ENCODE results near the gene SPART. TPM values are rescaled to one million over a fixed set of nuclear protein-coding genes. Genes with fewer than 3 reads are reported as not detected.

The SPART gene, protein sequence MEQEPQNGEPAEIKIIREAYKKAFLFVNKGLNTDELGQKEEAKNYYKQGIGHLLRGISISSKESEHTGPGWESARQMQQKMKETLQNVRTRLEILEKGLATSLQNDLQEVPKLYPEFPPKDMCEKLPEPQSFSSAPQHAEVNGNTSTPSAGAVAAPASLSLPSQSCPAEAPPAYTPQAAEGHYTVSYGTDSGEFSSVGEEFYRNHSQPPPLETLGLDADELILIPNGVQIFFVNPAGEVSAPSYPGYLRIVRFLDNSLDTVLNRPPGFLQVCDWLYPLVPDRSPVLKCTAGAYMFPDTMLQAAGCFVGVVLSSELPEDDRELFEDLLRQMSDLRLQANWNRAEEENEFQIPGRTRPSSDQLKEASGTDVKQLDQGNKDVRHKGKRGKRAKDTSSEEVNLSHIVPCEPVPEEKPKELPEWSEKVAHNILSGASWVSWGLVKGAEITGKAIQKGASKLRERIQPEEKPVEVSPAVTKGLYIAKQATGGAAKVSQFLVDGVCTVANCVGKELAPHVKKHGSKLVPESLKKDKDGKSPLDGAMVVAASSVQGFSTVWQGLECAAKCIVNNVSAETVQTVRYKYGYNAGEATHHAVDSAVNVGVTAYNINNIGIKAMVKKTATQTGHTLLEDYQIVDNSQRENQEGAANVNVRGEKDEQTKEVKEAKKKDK
- total RNA-seq, result 41.7 and 51.2 TPM in 2 replicates

DNA sequence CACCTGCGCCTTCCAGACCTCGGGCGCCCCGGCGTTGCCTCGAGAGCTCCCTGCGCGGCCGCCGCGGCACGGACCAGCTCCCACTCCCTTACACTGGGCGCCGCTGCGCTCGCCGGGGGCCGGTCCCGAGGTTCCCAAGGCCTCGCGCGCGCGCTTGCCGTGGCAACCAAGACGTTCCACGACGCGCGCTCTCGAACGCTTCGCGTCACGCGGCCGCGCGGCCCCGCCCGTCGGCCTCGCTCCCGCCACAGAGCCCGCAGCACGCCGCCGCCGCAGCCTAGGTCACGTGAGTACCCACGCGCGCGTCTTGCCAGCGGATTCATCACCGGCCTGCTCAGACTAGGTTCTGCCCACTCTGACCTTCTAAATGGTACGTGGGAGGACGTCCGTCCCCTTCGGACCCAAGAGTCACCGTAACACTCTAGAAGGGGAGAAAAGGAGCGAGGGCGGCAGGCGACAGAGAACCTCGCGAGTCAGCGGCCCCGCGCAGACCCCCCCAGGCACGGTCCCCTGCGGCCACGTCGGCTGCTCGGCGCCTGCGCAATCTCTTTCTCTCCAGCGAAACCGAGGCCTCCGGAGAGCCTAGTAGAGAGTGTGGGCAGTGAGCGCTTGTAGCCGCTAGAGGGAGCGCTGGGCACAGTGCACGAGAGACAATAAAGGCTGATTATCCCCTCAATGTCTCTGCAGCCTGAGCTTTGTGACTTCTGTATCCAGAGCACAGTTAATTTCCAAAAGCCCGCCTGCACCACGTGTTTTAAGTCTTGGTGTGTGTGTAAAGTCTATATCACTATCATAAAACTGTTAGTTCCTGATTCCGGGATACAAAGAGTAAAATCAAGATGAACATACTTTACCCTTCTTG is at the start of gene SPART:
SPART (minus strand) TSS at position 173 of the 862 bp plus-strand sequence. CDS start 10,564 bp downstream, outside the sequence.
- peak; percentile 80 to 89 for DNase-seq (ENCODE audit: low read depth in 2 of 2)

DNA sequence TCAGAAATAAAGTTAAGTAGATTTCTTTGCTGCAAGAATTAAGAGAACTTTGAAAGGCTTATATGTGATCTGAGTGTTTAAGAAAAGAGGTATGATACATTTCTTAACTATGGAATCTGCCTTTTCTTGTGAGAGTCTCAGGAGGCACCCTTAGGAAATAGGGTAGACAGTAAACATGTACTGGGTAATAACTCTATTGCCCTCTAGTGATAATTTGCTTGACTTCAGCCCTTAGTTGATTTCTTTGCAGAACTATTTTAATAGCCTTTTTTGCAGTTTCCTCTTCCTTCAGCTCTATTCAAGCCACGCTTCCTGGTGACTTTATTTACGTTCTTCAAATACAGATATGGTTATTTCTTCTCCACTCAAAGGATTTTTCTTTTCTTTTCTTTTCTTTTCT is 49.1 kb upstream of the SPART start:
- peak in 1 of 2 donors; percentile 33 for DNase-seq (ENCODE audit: low read depth in 2 of 2)

DNA sequence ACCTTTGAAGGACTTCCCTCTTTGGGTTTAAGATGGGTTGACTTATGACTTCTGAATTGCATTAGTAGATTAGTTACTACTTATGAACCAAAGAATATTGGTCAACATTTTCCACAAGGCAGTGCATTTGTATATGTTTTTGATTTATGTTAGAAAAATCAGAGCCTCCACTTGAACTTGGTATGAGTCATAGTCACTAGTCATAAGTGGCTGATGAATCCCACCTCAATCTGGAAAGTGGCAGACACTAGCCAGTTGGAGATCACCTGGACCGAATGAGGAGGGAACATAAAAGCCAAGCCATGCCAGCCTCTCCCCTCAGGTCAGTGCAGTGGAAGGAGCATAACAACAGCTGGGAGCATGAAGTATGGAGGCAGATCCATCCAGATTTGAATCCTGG is 39.3 kb upstream of the SPART start:
- DNase-seq (ENCODE audit: low read depth in 2 of 2), result no peak

DNA sequence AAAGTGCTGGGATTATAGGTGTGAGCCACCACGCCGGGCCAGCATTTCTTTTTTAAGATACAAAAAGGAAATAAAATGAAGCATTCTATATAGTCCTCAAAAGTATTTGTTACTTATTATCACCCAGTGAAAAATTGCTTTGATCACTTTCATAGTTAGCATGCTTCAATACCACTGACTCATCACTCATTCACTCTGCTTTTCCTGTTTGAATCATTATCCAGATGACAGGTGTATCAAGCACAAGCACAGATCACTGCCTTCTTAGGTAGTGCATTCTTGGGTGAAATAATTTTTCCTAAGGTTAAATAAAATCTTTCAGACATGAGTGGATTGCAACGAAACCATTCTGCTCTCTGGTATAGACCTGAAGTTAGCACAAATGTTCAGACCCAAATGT is 35.8 kb upstream of the SPART start:
- DNase-seq (ENCODE audit: low read depth in 2 of 2), result no peak

DNA sequence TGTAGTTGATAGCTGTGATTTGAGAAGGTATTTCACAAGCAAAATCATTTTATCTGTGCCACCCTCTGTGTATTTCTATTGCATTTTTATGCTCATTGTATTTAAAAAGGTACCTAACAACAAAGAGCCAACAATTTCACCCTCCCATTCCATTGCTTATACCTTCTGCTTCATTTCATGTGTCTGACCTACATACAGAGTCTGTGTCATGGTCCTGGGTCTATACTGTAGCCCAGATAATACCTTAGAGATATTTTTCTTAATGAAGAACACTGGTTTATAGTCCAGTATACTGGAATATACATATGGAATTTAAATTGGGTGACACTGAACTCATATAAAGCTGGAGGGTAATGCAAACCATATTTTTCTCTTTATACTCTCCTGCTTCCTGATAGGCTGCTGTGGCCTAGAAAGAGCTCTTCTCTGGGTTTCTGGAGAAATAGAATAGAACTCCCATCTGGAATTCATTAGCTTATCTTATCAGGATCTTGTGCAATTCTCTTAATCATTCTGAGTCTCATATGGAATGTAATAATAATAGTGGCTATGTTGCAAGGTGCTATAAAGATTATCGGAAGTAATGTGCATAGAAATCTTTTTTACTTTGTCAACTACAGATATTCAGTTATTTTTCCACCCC is 31.8 kb upstream of the SPART start:
- no peak for DNase-seq (ENCODE audit: low read depth in 2 of 2)

DNA sequence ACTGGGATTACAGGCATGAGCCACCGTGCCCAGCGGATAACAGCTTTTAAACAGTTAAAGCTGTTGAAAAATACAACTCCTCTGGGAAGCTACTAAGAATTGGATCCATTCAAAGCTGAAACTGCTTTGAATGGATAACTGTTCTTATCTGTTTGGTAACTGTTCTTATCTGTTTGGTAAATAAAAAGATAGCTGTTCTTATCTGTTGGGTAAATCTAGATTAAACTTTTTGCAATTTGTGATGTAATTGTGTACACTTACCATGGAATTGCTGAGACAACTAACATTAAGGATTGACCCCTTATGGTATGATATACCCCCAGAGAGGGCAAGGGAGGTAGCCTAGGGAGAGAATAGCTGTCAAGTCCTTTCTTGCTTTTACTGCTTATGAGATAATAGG is 27.9 kb upstream of the SPART start:
- no peak for DNase-seq (ENCODE audit: low read depth in 2 of 2)

DNA sequence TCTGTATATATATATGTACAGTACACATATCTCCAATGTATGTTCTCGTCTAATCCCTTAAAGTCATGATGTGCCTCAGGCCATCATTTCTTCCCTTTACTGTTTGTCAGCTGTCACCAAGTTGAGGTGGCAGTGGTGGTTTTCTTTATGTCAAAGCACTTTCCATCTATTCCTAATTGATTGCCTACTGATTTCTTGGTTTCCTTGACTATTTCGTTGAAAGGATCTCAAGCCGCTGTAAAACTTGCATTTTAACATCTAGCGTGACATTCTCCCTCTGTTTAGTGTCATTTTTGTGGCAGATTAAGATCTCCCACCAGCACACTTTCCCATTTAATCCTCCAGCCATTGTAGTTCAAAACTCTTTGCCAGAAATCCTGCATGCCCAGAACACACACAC is 25.0 kb upstream of the SPART start:
- DNase-seq (ENCODE audit: low read depth in 2 of 2), result no peak

DNA sequence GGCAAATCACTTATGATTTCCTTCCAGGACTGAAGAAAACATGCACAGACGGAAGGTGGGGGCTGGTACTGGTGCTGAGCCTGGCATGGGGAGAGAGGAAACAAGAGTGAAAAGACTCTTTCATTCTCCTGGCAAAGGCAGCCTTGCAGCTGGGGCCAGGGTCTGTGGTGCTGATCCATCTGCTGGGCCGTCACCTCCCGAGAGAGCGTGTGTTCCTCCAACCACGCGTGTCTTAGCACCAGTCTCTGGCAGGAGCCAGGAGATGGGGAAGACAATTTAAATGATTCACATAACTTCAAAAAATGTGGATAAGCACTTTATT is 23.9 kb upstream of the SPART start:
- DNase-seq (ENCODE audit: low read depth in 2 of 2), result no peak

DNA sequence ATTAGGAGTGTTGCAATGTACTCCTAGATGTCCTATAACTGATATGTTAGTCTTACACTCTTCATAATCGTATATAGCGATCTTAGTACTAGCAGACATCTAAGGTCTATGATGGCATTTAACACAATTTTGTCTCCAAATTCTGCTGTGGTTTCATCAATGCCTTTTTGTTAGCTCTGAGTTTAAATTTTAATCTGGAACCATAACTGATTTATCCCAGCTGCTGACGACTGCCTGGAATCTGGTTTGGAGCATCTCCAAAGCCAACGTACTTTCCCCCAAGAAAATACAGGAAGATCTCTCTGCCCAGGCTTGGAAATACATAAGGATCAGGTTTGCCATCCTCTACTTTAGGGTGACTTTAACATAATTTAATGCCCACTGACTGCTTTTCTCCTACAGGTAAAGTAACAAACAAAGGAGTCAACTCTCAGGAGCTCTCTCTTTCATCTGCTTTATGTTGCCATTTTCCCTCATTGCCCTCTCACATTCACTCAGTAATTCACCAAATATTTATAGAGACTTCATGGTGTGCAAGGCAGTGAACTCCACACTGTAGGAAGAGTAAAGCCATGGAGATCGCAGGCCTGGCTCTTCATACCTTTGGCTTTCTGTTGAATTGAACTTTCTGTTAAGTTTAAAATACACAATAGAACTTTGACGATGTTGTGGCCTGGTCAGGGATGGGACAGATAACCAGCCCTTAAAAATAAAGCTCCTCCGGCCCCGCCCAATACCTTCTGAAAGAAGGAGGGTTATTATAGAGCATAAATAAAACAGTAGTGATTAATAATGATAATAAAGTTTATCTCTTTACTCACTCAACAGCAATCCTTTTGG is 23.3 kb upstream of the SPART start:
- no peak for DNase-seq (ENCODE audit: low read depth in 2 of 2)

DNA sequence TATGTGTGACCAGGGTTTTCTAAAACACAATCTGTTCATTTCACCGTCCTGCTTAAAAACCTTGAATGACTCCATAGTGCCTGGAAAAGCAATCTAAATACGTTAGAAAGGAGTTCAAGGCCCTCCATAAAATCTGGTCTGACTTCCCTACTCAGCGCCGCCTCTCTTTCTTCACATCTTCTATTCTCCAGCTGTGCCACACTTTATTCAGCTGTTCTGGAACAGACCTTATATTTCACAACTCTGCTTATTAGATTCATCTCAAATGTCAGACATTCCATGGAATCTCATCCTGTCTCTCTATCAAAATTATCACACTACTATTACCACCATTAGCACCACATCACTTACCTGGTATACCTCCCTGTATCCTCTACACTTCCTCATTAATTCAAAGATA is 19.8 kb upstream of the SPART start:
- DNase-seq (ENCODE audit: low read depth in 2 of 2), result no peak

DNA sequence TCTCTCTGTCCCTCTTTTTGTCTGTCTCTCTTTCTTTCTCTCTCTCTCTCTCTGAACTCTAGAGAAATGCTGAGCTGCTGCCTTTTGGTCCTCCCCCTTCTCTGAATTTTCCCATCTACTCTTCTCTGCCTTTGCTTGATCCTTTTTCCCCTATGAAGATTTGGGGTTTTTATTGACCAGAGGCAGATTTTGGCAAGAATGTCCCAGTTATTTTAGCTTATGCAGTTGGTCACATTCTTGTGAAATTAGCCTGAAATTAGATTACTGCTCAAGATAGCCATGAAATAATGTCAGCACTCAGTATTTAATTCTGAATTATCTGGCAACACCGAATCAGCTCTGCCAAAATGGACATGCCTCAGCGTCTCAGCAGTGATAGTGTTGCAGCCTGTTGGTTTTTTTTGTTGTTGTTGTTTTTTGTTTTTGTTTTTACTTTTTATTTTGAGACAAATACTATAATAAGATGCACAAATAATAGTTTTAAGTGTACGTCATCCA is 17.2 kb upstream of the SPART start:
- DNase-seq (ENCODE audit: low read depth in 2 of 2), result no peak

DNA sequence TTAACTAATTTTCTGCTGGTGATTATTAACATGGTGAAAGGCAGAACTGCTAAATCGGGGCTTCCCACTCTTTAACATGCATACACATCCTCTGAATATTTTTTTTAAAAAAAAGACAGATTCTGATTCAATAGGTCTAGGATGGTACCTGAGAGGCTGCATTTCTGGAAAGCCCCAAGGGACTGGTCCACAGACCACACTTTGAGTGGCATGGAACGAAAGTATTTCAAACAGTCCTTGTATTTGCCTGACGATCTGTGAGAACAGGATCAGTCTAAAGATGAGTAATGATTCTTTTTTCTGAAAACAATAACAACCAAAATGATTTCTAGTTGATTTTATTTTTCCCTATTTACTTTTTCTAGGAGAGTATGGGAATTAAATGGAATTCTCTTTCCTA is 16.7 kb upstream of the SPART start:
- DNase-seq (ENCODE audit: low read depth in 2 of 2), result no peak

DNA sequence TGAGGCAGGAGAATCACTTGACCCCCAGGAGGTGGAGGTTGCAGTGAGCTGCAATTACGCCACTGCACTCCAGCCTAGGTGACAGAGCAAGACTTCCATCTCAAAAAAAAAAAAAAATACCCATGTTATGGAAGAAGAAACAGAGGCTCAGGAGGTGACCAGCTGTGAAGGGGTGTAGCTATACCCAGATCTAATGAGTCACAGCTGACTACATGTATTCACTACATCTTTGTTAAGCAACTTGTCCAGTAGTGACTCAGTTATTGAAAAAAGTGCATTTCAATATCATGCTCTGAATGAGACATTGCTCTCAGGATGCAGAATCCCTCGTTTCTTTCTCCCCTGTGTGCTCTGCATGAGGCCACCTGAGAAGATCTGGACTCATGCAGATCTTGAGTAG is 16.1 kb upstream of the SPART start:
- DNase-seq (ENCODE audit: low read depth in 2 of 2), result no peak

DNA sequence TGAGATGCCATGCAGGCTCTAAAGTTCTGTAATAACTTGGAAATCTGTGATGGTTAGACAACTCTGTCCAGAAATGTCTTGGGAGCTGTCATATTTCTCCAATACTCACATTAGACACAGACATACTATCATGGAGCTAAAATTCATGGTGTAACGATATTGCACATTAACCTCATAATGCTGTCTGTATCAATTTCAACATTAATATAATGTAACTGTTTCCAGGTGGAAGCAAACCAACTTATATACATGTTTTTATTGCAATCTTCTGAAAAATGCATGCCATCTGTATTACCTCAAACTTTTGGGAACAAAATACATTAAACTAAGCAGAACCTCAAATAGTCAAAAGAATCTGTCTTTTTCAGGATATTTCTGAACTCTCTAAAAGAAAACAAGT is 14.7 kb upstream of the SPART start:
- DNase-seq (ENCODE audit: low read depth in 2 of 2), result no peak

DNA sequence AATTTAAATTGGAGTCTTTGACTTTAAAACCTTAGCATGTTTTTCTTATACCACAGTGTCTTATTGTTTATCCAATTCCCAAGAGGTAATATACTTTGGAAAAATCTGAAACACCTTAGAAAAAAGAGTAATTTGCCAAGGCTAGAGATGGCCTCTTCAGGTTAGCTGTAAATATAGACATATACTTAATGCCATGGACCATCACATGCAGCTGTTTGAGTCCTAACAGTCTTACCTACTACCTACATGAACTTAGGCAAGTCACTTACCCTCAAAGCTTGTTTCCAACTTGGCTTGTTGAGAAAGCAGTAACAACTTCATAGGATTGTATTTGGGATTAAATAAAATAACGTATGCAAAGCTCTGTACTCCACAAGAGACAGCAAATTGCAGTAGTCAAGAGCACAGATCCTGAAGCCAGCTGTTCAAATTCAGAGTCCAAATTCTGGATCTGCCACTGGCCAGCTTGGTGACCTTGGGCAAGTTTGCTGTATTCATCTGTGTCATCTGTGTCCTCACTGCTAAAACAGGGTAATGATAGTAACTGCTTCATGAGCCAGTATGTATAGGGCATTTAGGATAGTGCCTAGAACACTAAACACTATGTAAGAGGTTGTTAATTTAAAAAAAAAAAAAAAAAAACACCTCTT is 13.2 kb upstream of the SPART start:
- DNase-seq (ENCODE audit: low read depth in 2 of 2), result no peak

DNA sequence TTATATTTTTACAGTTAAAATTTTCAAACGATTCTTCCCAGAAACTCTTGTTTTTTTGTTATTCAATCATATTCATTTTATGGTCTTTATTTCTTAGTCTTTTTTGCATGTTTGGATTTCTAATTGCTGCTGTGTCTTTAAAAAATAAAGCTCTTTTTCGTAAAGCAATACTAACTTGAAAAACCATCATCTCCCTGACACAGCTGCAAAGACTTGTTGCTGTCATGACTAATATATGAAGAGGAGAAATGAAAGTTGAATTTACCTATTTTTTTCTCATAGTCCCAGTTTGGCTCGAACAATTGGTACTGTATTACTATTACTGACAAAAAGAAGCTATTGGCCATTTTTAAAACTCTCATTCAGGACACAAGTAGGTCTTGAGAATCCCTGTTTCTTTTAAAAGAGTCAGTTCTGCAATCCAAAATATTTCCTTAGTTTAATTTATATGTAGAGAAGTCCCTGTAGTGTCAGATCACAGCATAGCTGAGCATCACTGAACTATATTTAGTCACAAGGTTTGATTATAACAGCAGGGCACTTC is 12.1 kb upstream of the SPART start:
- no peak for DNase-seq (ENCODE audit: low read depth in 2 of 2)

DNA sequence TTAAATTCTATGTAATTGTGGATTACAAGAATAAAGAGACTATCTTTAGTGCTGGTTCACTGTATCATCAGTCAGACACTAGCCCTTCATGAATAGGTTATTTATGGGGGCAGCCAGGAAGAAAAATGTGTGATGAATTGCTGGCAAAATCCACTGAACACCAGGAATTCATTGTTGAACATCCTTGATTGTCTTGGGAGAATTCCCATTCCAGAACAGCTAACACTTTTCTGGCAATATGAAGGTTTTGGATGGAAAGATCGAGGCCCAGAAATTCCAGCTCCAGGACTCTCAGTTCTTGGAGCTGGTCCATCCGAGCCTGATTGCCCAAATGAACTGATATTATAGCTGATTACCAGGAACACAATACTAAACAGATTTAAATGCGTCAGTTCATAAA is 11.5 kb upstream of the SPART start:
- no peak for DNase-seq (ENCODE audit: low read depth in 2 of 2)

DNA sequence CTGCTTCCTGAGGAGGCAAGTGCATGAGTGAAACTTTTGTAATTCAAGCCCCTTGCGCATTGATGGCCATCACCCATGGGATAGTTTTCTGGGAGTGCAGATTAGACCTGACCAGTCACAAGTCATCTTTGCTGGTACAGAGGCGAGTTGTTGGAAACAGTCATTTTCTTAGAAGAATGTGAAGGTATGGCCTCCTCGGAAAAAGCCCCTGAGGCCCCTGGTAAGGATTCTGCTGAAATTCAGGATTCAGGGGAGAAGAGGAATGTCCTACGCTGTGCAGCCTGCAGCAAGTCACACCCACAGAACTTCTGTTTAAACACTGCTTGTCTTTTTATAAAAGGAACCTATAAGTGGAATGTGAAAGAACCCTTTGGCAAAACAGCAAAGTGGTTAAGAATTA is 11.0 kb upstream of the SPART start:
- DNase-seq (ENCODE audit: low read depth in 2 of 2), result no peak

DNA sequence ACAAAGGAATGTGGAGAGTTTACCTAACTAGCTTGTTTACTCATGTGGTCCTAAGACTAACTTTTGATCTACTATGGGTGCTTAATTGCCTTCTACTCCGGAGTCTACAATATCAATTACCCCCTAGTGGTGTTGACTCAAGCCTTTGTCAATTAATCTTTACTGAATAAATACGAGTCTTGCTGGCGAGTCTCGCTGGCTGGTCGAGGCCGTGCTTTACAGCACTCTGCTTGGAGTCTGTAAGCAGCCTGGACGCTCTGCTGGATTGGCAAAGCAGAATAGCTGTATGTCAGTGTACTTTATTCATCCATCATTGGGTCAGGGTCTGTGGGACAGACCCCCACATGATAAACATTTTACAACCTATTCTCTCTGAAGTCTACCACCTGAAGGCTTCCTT is 9.9 kb upstream of the SPART start:
- DNase-seq (ENCODE audit: low read depth in 2 of 2), result no peak

DNA sequence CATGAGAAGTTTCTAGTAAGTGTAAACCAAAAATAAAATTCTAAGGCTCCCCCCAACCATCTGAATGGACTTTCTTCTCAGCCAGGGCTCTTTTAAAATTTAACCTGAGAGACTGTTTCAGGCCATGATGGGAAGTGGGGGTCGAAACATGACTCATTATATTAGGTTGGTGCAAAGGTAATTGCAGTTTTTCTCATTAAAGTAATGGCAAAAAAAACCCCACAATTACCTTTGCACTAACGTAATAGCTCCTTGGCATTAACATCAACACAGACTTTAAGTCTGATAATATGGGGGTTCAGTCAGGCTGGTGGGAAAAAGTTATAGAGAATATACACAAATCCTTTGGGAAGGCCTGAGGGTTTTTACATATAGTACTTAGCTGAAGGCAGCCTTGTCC is 9.4 kb upstream of the SPART start:
- DNase-seq (ENCODE audit: low read depth in 2 of 2), result no peak
